Measurements from ENCODE around the gene BCAS4. TPM values are rescaled to one million over a fixed set of nuclear protein-coding genes. Genes with fewer than 3 reads are reported as not detected.

BCAS4 gene
- total RNA-seq, 2 experiments from 2014 or later: 11.0 to 11.6 TPM

- Mint-ChIP-seq H3K27ac (no peak overlapping the region), H3K4me1 (ENCODE audit: low read depth) (no peaks in the 10 kb centered on the region), H3K36me3 (no peaks in the 10 kb centered on the region), H3K27me3 (no peaks in the 10 kb centered on the region), H3K9me3 (no peaks in the 10 kb centered on the region), H3K4me3 (no peak overlapping the region)
- intact Hi-C loops (cut with micrococcal nuclease): no loop called here
- ChIA-PET POLR2A (no interaction called here), CTCF (no interaction called here)
- no peak for DNase-seq
Observed at GRCh38 chr20:50867805-50868204, 72.9 kb downstream of the BCAS4 start.

DNA sequence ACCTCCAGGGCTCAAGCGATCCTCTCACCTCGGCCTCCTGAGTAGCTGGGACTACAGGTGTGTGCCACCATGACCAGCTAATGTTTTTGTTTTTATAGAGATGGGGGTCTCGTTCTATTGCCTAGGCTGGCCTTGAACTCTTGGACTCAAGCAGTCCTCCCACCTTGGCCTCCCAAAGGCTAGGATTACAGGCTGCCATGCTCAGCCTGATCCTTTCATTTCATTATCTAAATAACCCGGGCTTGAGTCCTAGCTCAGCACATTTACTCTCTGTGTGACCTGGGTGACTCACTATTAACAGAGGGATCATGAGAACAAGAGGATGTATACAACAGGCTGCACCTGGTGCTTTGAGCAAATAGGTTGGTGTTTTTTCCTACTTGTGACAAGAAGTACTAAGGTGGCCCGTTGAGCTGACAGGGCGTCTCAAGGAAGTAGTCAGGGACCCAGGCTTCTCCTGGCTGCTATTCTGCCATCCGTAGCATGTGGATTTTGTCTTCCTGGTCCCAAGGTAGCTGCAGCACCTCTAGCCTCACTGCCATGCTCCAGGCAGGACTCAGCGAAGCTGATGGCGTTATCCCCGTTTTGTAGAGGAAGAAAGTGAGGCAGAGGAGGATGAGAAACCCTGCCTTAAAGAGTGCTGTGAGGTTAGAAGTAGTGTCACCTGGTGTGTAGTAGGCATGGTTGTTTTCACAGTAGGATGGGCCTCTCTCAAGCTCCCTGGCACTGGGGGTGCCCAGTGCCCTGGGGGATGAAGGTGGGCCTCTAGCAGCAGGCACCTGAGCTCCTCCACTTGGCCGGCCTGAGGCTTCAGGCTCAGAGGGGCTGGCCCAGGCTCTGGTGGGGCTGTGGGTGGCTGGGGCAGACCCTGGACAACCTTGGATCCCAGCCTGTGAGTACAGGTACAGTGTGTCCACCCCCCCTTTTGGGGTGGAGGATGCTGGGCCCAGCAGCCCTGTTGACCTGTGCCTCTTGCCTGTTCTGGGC, 73.9 kb downstream of the BCAS4 start:
- Mint-ChIP-seq H3K4me3 (no peak overlapping the region), H3K27ac (no peak overlapping the region), H3K36me3 (no peaks in the 10 kb centered on the region), H3K27me3 (no peaks in the 10 kb centered on the region), H3K9me3 (no peaks in the 10 kb centered on the region), H3K4me1 (ENCODE audit: low read depth) (no peaks in the 10 kb centered on the region)
- ChIA-PET POLR2A (no interaction called here), CTCF (interaction anchor here (0.9 kb wide), 1 partner anchor 61 kb away, joined by 3 read pairs; no protein-coding TSS in a partner anchor)
- no peak for DNase-seq
- intact Hi-C loops (cut with micrococcal nuclease): no loop called here

- H3K27ac Mint-ChIP-seq: no peak overlapping the region
- H3K4me3 Mint-ChIP-seq: no peak overlapping the region
- no peaks in the 10 kb centered on the region for H3K9me3 Mint-ChIP-seq
- H3K36me3 Mint-ChIP-seq: no peaks in the 10 kb centered on the region
- intact Hi-C loops (cut with micrococcal nuclease): no loop called here
- no peak for DNase-seq
- POLR2A ChIA-PET: no interaction called here
- H3K4me1 Mint-ChIP-seq (ENCODE audit: low read depth): no peaks in the 10 kb centered on the region
- CTCF ChIA-PET: no interaction called here
- no peaks in the 10 kb centered on the region for H3K27me3 Mint-ChIP-seq
Observed at GRCh38 chr20:50870561-50871161, 75.8 kb downstream of the BCAS4 start.

- no peak for DNase-seq
- POLR2A ChIA-PET: no interaction called here
Observed at GRCh38 chr20:50872560-50873425, 77.9 kb downstream of the BCAS4 start.

GRCh38 chr20:50873585-50873984, 78.7 kb downstream of the BCAS4 start:
- intact Hi-C loops (cut with micrococcal nuclease): no loop called here
- Mint-ChIP-seq H3K4me3 (no peak overlapping the region), H3K4me1 (ENCODE audit: low read depth) (no peaks in the 10 kb centered on the region), H3K9me3 (no peaks in the 10 kb centered on the region), H3K27me3 (no peaks in the 10 kb centered on the region), H3K36me3 (no peaks in the 10 kb centered on the region), H3K27ac (no peak overlapping the region)
- CTCF ChIA-PET: no interaction called here
- POLR2A ChIA-PET: no interaction called here
- no peak for DNase-seq

More at GRCh38 chr20:50872560-50873425, 77.9 kb downstream of the BCAS4 start:
- H3K27me3 Mint-ChIP-seq: no peaks in the 10 kb centered on the region
- H3K9me3 Mint-ChIP-seq: no peaks in the 10 kb centered on the region
- H3K27ac Mint-ChIP-seq: no peak overlapping the region
- no peaks in the 10 kb centered on the region for H3K4me1 Mint-ChIP-seq (ENCODE audit: low read depth)
- intact Hi-C loops (cut with micrococcal nuclease): no loop called here
- no peaks in the 10 kb centered on the region for H3K36me3 Mint-ChIP-seq
- no peak overlapping the region for H3K4me3 Mint-ChIP-seq
- CTCF ChIA-PET: no interaction called here

- CTCF ChIA-PET: no interaction called here
- no peak for DNase-seq
- Mint-ChIP-seq H3K27ac (no peak overlapping the region), H3K4me1 (ENCODE audit: low read depth) (no peaks in the 10 kb centered on the region), H3K9me3 (no peaks in the 10 kb centered on the region), H3K27me3 (no peaks in the 10 kb centered on the region), H3K36me3 (no peaks in the 10 kb centered on the region), H3K4me3 (no peak overlapping the region)
- intact Hi-C loops (cut with micrococcal nuclease): no loop called here
- POLR2A ChIA-PET: no interaction called here
Observed at GRCh38 chr20:50874111-50874757, 79.4 kb downstream of the BCAS4 start.

DNA sequence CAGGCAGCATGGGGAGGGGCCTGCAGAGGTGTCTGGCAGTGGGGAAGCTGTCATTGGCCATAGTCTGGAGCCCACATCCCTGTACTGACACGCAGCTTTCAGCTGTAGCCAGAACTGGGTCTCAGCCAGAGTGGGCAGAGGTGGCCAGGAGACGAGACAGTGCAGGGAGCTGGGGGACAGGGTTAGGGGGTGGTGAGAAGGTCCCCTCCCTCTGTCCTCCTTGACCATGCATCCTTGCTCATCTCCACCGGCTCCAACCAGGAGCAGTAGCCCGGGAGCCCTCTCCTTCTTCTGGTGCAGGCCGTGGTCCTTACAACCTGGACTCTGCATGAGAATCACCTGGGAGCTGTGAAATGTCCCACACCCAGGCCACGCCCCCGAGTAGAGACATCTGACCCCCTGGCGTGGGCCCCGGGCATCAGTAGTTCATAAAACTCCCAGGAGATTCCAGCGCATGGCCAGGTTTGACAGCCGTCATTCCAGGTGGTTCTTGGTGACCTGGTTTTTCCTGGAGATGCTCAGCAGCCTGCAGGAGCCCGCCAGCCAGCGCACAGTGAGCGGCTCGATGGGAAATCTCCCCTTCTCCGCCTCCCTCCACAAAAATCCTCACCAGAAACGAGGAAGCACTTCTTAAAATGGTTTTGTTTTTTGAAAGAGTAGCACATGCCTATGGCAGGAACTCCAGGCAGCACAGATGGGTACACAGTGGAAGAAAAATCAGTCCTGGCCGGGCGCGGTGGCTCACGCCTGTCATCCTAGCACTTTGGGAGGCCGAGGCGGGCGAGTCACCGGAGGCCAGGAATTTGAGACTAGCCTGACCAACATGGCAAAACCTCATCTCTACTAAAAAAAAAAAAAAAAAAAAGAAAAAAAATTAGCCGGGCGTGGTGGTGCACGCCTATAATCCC, 80.2 kb downstream of the BCAS4 start:
- no peaks in the 10 kb centered on the region for H3K9me3 Mint-ChIP-seq
- POLR2A ChIA-PET: no interaction called here
- DNase-seq: no peak
- CTCF ChIA-PET: no interaction called here
- intact Hi-C loops (cut with micrococcal nuclease): no loop called here
- no peaks in the 10 kb centered on the region for H3K4me1 Mint-ChIP-seq (ENCODE audit: low read depth)
- no peaks in the 10 kb centered on the region for H3K27me3 Mint-ChIP-seq
- H3K36me3 Mint-ChIP-seq: no peaks in the 10 kb centered on the region
- H3K4me3 Mint-ChIP-seq: no peak overlapping the region
- no peak overlapping the region for H3K27ac Mint-ChIP-seq

GRCh38 chr20:50876063-50876685, 81.3 kb downstream of the BCAS4 start:
- Mint-ChIP-seq H3K9me3 (no peaks in the 10 kb centered on the region), H3K4me3 (no peak overlapping the region), H3K36me3 (no peaks in the 10 kb centered on the region), H3K27ac (no peak overlapping the region), H3K27me3 (no peaks in the 10 kb centered on the region), H3K4me1 (ENCODE audit: low read depth) (no peaks in the 10 kb centered on the region)
- POLR2A ChIA-PET: interaction anchor here (0.6 to 0.9 kb wide), 2 partner anchors 10 to 83 kb away, joined by 3 read pairs; partner anchors contain the start of gene MOCS3
- CTCF ChIA-PET: interaction anchor here (0.8 kb wide), 1 partner anchor 82 kb away, joined by 3 read pairs; the partner anchor contains the start of gene BCAS4
- DNase-seq: no peak
- intact Hi-C loops (cut with micrococcal nuclease): no loop called here

DNA sequence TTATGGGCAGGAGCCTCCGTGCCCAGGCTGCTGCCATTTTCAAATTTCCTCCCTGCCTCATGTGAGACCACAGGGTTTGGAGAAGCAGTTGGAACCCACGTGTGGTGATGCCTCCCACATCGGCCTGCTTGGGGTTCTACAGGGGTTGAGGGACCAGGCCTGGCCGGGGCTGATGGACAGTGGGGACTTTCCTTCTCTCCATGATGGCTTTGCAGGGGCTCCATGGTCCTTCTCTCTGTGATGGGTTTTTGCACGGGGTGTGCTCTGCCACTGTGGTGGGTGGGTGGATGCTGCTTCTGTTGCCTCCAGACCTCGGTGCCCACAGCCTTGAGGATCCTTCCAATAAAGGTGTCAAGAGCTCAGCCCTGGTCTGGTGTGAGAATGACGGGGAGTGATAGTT, 82.0 kb downstream of the BCAS4 start:
- DNase-seq: no peak
- POLR2A ChIA-PET: no interaction called here

DNA sequence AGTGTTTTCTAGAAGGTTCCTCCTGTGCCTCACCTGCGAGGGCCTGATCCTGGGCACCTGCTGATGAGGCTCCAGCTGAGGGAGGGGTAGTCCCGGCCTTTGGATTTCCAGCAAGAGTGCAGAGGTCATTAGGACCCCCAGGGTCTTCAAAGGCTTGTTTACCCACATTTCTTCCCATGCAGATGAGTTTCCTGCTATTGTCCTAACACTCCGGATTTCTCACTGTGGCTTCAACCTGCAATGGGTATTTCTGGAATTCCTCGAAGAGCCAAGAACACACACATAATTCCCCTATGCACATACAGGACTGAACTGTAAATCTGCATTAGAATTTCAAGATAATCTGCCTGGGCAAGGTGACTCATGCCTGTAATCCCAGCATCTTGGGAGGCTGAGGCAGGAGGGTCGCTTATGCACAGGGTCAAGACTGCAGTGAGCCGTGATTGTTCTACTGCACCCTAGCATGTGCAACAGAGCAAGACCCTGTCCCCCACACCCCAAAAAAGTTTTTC, 82.4 kb downstream of the BCAS4 start:
- H3K27me3 Mint-ChIP-seq: no peaks in the 10 kb centered on the region
- no peaks in the 10 kb centered on the region for H3K36me3 Mint-ChIP-seq
- H3K4me1 Mint-ChIP-seq (ENCODE audit: low read depth): no peaks in the 10 kb centered on the region
- H3K9me3 Mint-ChIP-seq: no peaks in the 10 kb centered on the region
- POLR2A ChIA-PET: no interaction called here
- CTCF ChIA-PET: no interaction called here
- DNase-seq: no peak
- no peak overlapping the region for H3K4me3 Mint-ChIP-seq
- intact Hi-C loops (cut with micrococcal nuclease): no loop called here
- no peak overlapping the region for H3K27ac Mint-ChIP-seq

More for the DNA sequence above, 82.0 kb downstream of the BCAS4 start:
- H3K4me3 Mint-ChIP-seq: no peak overlapping the region
- intact Hi-C loops (cut with micrococcal nuclease): no loop called here
- no peaks in the 10 kb centered on the region for H3K4me1 Mint-ChIP-seq (ENCODE audit: low read depth)
- no peaks in the 10 kb centered on the region for H3K9me3 Mint-ChIP-seq
- no peaks in the 10 kb centered on the region for H3K27me3 Mint-ChIP-seq
- no peak overlapping the region for H3K27ac Mint-ChIP-seq
- CTCF ChIA-PET: no interaction called here
- H3K36me3 Mint-ChIP-seq: no peaks in the 10 kb centered on the region
